CD4-positive, alpha-beta T cell treated with Interleukin-10 for 1 hour (primary cell): ENCODE data around the gene DXO.
"Not testable (repeated sequence)": the region's sequence is repeated elsewhere in the genome, so short reads cannot be mapped to it uniquely, and the experiment has no call there.

Experiments used
- DNase-seq: peaks from one replicate; pipeline ENCODE4 v3.0.0-alpha.2; 2020

DXO gene

GRCh38 chr6:31971993-31972708 lies at the start of gene DXO:
Gene DXO, minus strand, starts transcription at chr6:31972138. Its CDS starts 463 bp downstream, at chr6:31971675.
- peak; percentile 99 for DNase-seq

- DNase-seq: not testable (repeated sequence)
Observed at GRCh38 chr6:32014547-32014946, 42.6 kb upstream of the DXO start, which contains the start of gene C4B. Gene C4B, plus strand, starts transcription at chr6:32014795. Its CDS starts 51 bp downstream, at chr6:32014846.

DNA sequence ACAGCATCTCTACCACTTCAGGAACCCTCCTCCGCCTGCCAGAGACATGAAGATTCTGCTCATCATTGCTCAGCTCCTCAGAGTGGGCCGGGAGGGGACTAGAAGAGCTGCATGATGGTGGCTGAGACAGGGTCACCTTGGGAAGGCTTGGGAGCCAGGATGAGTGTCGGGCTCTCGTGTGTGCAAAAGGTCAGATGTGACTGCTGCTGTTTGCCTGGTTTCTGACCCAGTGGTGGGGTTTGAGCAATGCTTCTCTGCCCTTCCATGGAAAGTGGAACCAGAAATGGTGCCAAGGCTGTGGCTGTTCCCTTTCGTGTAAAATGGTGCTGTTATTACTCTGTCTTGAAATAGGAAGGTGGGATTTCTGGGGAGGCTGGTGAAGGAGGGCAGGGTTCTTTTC lies 41.8 kb upstream of the DXO start:
- DNase-seq: not testable (repeated sequence)

GRCh38 chr6:32012941-32013617 lies 41.1 kb upstream of the DXO start:
- DNase-seq: not testable (repeated sequence)

DNA sequence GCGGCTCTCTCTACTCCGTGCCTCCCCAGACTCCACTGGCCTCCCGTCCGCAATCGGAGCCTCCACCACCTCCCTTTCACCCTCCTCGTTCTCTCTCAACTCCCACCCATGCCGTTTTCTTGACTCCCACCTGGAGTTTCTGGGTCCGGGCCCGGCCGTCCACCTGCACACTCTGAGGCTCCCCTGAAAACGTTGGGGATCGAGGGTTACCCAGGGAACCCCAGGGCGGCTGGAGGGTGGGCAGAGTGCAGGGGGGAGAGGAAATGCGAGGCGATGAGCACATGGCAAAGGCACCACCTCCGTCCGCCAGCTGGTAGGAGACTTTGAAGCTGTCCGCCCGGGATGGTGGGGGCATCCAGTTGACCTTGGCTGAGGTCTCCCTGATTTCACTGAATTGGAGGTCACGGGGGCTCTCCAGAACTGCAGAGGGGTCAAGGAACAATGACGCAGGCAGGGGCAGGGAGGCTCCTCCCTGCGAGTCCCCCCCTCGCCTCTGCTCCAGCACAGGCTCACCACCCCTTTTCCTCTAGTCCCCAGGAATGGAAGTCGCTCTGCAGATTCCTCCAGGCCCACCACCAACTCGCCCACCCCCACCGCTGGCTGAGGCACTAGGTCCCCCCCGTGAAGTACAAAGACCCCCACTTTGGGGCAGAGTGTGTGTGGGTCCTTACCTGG lies 39.1 kb upstream of the DXO start:
- not testable (repeated sequence) for DNase-seq

- DNase-seq: not testable (repeated sequence)
Observed at GRCh38 chr6:32009537-32009936, 37.6 kb upstream of the DXO start.

DNA sequence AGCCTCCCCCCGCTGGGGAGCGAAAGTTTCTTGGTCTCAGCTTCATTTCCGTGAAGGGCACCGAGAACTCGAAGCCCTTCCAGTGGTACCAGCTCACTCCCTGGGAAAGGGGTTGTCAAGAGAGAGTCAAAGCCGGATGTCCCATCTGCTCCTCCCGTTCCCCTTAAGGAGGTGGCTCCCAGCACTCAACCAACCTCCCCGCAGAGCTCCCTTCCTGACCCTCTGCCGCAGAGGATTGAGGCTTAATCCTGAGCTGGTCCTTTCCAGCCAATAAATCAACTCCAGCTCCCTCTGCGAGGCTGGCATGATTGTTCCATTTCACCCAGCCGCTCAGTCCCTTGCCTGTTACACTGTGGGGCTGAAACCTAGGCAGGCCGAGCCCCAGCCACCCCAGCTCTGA lies 36.7 kb upstream of the DXO start:
- DNase-seq: not testable (repeated sequence)

- DNase-seq: not testable (repeated sequence)
Observed at GRCh38 chr6:32008037-32008436, 36.1 kb upstream of the DXO start.

GRCh38 chr6:32007086-32007485 lies 35.1 kb upstream of the DXO start:
- DNase-seq: not testable (repeated sequence)

GRCh38 chr6:32005991-32006529 lies 34.1 kb upstream of the DXO start:
- not testable (repeated sequence) for DNase-seq

GRCh38 chr6:32005538-32005880 lies 33.6 kb upstream of the DXO start:
- not testable (repeated sequence) for DNase-seq

DNA sequence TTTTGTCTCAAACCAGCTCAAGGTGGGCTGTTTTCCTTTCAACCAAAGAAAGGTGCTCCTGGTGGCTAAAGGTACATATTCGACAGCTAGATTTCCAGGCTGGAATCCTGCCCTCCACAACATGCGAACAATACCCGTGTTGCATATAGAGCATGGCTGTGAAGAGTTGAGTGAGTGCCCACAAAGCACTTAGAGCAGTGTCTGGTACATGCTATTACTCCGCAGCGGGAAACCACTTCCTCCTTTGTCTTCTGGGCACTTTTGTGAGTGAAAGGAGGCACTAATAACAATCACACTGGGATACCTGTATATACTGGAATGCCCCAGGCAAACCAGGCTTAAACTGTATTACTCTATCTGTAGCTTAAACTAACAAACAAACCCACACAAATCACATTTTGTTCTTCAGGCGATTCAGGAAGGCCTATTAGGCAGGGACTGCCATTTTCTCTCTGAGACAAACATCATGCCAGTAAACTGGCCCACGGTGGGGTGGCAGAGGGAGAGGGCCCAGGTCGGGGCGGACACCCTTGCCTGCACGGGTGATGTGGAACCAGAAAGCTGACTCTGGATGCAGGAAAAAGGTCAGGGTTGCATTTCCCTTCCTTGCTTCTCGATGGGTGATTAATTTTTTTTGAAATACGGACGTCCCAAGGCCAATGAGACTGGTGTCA lies 33.1 kb upstream of the DXO start:
- not testable (repeated sequence) for DNase-seq

GRCh38 chr6:32004393-32004792 lies 32.5 kb upstream of the DXO start:
- DNase-seq: not testable (repeated sequence)

DNA sequence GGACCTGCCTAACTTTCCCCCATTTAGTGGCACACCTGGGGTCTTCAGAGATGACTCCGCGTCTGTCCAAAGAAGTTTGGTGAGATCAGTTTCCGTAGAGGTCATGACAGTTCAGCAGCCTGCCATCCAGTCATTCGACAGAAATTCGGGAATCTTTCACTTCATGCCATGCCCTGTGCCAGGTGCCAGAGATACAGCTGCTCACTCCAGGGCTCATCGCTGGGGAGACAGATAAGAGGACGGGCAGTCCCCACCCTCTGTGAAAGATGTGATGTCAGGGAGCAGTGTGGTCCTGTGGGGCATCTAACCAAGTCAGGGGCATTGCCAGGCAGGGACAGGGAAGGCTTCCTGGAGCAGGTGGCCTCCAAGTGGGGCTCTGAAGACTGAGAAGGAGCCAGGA lies 31.4 kb upstream of the DXO start:
- not testable (repeated sequence) for DNase-seq

- not testable (repeated sequence) for DNase-seq
Observed at GRCh38 chr6:32002546-32003268, 30.8 kb upstream of the DXO start.

GRCh38 chr6:31996385-31996784 lies 24.4 kb upstream of the DXO start:
- DNase-seq: not testable (repeated sequence)

DNA sequence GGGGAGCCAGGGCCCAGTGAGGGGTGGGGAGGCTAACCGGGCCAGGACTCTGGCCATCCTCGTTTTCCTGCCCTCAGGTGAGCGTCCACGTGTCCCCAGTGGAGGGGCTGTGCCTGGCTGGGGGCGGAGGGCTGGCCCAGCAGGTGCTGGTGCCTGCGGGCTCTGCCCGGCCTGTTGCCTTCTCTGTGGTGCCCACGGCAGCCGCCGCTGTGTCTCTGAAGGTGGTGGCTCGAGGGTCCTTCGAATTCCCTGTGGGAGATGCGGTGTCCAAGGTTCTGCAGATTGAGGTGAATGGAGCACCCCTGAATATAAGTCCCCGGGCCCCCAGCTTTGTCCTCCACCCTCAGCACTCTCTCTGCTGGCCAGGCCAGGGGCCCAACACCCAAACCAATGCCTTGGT lies 22.5 kb upstream of the DXO start:
- not testable (repeated sequence) for DNase-seq

- not testable (repeated sequence) for DNase-seq
Observed at GRCh38 chr6:31989363-31989762, 17.4 kb upstream of the DXO start.

- DNase-seq: not testable (repeated sequence)
Observed at GRCh38 chr6:31981744-31982143, 9.8 kb upstream of the DXO start, which contains the start of gene C4A. Gene C4A, plus strand, starts transcription at chr6:31982057. Its CDS starts 51 bp downstream, at chr6:31982108.

GRCh38 chr6:31980998-31981397 lies 9.1 kb upstream of the DXO start:
- not testable (repeated sequence) for DNase-seq

- not testable (repeated sequence) for DNase-seq
Observed at GRCh38 chr6:31980195-31980876, 8.4 kb upstream of the DXO start.
